ENCODE measurements around the gene CDC14A. TPM values are rescaled to one million over a fixed set of nuclear protein-coding genes. Genes with fewer than 3 reads are reported as not detected.

Gene CDC14A
- total and polyA plus RNA-seq, 12 donors, result 0.85 to 19.2 (median 4.1) TPM

DNA sequence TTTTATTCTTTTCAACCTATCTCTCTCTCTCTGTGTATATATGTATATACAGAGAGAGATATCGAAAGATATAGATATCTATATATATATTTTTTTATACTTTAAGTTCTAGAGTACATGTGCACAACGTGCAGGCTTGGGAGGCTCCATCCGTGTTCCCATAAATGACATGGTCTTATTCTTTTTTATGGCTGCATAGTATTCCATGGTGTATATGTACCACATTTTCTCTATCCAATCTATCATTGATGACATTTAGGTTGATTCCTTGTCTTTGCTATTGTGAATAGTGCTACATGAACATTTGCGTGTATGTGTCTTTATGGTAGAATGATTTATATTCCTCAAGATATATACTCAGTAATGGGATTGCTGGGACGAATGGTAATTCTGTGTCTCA lies 130.4 kb downstream of the CDC14A start:
- 91 to 98% (median 97%) methylated on average over 5 of the region's 5 CpGs for whole genome bisulfite sequencing, 4 donors
- TF ChIP-seq, protein P1, sequence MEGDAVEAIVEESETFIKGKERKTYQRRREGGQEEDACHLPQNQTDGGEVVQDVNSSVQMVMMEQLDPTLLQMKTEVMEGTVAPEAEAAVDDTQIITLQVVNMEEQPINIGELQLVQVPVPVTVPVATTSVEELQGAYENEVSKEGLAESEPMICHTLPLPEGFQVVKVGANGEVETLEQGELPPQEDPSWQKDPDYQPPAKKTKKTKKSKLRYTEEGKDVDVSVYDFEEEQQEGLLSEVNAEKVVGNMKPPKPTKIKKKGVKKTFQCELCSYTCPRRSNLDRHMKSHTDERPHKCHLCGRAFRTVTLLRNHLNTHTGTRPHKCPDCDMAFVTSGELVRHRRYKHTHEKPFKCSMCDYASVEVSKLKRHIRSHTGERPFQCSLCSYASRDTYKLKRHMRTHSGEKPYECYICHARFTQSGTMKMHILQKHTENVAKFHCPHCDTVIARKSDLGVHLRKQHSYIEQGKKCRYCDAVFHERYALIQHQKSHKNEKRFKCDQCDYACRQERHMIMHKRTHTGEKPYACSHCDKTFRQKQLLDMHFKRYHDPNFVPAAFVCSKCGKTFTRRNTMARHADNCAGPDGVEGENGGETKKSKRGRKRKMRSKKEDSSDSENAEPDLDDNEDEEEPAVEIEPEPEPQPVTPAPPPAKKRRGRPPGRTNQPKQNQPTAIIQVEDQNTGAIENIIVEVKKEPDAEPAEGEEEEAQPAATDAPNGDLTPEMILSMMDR (IDR thresholded peaks at IDR 0.05), result no peak
- TF ChIP-seq POLR2A (IDR thresholded peaks at IDR 0.05), result no peak

DNA sequence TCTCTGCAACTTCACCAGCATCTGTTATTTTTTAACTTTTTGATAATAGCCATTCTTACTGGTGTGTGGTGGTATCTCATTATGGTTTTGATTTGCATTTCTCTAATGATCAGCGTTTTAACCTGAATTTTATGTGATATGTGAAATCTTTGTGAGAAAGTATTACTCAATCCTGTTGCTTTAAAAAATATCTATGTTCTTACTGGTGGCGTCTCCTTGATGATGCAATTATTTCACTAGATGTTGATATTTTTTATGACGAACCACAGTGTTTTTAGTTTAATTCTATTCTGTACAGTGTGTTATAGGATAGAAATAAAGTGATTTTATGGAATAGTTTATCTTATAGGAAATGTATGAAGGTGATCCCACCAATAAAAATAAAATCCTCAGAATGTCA lies 130.9 kb downstream of the CDC14A start:
- Histone ChIP-seq H3K27ac (no peak overlapping the region), H3K27me3 (no peaks in the 10 kb centered on the region), H3K9me3 (replicated peaks in 1 of 3) (peaks cover 0 to 6% (median 0%) of the 10 kb centered on the region in 3 donors), H3K4me3 (no peak overlapping the region), H3K36me3 (replicated peaks in 1 of 2) (no peaks in the 10 kb centered on the region), H3K4me1 (replicated peaks in 1 of 2) (no peaks in the 10 kb centered on the region)
- 78 to 89% (median 82%) methylated on average over 3 of the region's 3 CpGs for WGBS, 4 donors
- no peak for DNase-seq
- TF ChIP-seq, protein P1 (IDR thresholded peaks at IDR 0.05), result no peak
- no peak for TF ChIP-seq POLR2A (IDR thresholded peaks at IDR 0.05)
- intact Hi-C loops (cut with DNase I), result no loop called here

More for the DNA sequence above, 130.4 kb downstream of the CDC14A start:
- Histone ChIP-seq H3K27me3 (no peaks in the 10 kb centered on the region), H3K9me3 (replicated peaks in 1 of 3) (peaks cover 0 to 6% (median 0%) of the 10 kb centered on the region in 3 donors), H3K27ac (no peak overlapping the region), H3K4me3 (no peak overlapping the region), H3K36me3 (replicated peaks in 1 of 2) (no peaks in the 10 kb centered on the region), H3K4me1 (replicated peaks in 1 of 2) (no peaks in the 10 kb centered on the region)
- no peak for DNase-seq
- intact Hi-C loops (cut with DNase I), result no loop called here

DNA sequence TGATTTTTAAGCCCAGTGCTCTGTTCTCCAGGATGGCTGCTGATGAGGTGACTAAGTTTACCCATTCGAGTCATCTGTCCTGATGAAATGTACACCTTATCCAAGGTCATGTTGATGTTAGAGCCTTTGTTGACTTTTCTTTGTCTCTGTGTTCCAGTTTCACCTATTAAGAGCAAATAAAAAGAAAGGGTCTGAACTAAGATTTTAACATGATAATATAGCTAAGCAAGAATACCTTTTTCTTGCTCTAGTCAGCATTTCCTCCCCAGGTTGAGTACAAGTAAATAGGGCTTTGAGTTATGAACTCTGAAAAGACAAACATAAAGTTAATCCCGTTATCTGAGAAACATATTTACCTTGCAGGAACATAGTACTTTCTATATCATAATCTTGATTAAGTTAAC lies 133.6 kb downstream of the CDC14A start:
- Histone ChIP-seq H3K4me1 (replicated peaks in 1 of 2) (no peaks in the 10 kb centered on the region), H3K36me3 (replicated peaks in 1 of 2) (no peaks in the 10 kb centered on the region), H3K27me3 (no peaks in the 10 kb centered on the region), H3K4me3 (no peak overlapping the region), H3K27ac (no peak overlapping the region), H3K9me3 (replicated peaks in 1 of 3) (peaks cover 0 to 6% (median 0%) of the 10 kb centered on the region in 3 donors)
- WGBS, 4 donors, result 82 to 96% (median 89%) methylated on average over 2 of the region's 2 CpGs
- no peak for DNase-seq
- TF ChIP-seq, protein P1 (IDR thresholded peaks at IDR 0.05), result no peak
- TF ChIP-seq POLR2A (IDR thresholded peaks at IDR 0.05), result no peak
- intact Hi-C loops (cut with DNase I), result no loop called here

DNA sequence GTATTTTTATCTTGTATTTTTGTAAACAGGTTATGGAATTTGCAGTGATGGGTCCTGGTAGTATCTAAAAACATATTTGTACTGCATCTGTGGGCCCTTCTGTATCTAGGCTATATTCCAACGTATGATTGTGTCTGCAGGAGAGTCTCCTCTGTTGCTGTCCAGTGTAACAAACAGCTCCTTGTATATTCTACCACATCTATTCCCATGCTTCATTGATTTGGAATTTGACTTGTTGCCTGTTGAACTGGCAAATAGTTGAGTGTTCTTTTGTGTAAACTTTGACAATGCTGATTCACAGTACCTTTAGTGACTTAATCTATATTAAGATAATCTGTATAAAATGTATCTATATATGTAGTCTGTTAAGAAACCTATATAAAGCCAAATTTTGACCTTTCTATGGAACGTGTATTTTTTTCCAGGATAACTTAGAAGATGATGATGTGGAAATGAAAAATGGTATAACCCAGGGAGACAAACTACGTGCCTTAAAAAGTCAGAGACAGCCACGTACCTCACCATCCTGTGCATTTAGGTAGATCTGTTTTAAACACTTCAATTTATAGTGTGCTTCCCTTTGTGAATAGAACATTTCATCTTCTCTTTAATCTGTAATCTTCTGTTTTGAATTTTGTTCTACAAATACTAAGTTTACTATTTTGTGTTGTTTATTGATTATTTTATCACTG lies 142.2 kb downstream of the CDC14A start:
- no peaks in the 10 kb centered on the region for H3K36me3 ChIP-seq (replicated peaks in 1 of 2)
- H3K4me1 ChIP-seq (replicated peaks in 1 of 2), result no peaks in the 10 kb centered on the region
- TF ChIP-seq, protein P1 (IDR thresholded peaks at IDR 0.05), result no peak
- no peak for TF ChIP-seq POLR2A (IDR thresholded peaks at IDR 0.05)
- no peak for DNase-seq
- intact Hi-C loops (cut with DNase I), result no loop called here
- no peaks in the 10 kb centered on the region for H3K27me3 ChIP-seq
- WGBS, 4 donors, result 89 to 92% (median 90%) methylated on average over 4 of the region's 4 CpGs
- H3K9me3 ChIP-seq (replicated peaks in 1 of 3), result no peaks in the 10 kb centered on the region
- H3K4me3 ChIP-seq, result no peak overlapping the region
- H3K27ac ChIP-seq, result no peak overlapping the region

Measured in adrenal gland (tissue), 12 donors.